ENCODE data around the gene EPHA10.

EPHA10 gene

DNA sequence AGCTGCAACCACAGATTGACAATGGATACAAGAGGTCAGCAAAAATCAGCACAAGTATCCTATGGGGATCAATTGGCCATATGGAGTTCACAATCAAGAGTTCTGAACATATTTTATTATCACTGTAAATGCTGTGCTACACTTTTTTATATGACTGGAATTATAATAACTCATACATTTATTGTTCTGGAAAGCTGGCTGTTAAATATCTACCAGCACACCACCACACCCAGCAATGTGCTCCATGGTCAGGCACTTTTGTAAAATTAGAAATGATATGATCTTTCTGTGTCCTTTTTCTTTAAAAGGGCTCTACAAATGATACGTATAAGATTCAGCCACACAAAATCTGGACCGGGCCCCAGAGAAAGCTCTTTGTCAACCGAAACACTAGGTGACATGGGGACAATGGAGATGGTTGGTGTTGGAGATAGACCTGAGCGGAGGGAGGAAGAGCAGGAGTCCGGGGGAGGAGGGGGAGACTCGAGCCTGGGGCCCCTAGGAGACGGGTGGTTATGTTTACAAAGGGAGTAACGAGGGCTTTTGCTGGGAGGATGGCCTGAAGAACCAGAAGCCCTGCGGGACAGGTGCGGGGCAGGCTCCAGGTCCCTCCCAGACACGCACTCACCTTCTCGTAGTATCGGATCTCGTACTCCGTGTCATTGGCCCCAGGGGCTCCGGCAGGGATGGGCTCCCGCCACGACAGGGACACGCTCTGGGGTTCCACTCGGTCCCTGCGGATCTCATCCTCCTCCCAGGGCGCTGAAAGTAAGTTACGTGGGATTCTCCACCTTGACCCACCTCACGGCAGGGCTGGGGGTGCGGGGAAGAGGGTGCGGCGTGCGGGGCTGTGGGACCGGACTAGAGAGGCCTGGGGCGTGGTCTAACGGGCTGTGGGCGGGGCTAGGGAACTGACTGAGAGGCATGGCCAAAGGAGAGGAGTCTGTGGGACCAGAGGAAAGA is 30.0 kb downstream of the EPHA10 start:
- DNase-seq (ENCODE audit: low read depth): no peak

DNA sequence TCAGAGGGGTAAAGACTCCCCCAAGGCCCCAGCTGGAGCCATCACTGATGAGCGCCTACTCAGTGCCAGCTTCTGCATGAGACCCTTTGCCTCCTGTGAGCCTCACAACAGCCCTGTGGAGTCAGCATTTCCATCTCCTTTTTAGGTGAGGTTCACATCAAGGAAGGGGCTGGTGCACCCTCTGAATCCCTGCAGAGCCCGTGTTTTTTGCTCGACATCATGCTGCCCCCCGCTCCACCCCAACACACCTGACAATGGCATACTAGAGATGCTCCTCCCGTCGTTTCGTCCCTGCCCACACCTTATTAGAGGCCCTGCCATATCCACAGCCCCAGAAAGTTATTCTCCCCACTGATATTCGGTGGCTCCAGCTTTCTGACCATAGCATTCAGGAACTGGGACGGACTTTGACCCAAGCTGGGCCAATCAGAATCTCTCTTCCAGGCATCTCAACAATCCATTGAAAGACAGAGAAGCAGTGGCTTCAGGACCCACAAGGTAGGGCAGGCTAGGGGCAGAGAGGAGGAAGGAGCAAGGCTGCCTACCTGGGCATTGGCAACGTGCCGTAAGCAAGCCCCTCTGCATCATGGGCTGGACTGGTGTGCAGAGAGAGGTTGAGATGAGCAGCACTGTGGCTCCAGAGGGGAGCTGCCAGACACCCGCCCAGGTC is 32.7 kb downstream of the EPHA10 start:
- DNase-seq (ENCODE audit: low read depth): no peak

DNA sequence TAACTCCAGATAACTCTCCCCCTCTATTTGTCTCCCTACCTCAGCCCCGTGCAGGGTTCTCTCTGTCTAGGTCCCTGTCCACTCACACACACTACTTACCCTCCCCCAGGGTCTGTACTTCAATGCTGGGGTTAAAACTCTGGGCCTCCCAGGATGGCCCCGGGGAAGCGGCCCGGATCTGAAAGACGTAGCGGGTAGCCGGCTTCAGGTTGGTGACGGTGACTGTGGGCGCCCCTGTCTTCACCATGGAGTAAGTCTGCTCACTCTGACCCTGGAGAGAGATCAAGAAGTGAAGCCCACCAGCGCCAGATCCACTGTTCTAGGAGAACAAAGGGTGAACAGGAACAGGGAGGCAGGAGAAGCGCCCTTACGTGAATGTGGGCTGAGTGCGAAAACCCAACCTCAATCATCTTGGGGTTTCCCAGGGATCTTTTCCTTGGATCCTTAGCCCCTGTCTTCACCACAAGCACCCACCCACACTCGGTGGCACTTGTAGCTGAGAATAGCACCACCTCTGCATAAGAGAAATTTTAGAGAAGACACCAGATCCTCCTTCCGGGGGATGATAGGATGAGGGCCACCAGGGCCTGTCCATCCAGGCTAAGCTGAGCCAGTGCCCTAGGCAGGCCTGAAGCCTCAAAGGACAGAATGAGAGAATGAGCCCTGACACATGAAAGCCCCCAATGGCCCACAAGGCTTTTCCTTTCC is 33.5 kb downstream of the EPHA10 start:
- DNase-seq (ENCODE audit: low read depth): no peak

DNA sequence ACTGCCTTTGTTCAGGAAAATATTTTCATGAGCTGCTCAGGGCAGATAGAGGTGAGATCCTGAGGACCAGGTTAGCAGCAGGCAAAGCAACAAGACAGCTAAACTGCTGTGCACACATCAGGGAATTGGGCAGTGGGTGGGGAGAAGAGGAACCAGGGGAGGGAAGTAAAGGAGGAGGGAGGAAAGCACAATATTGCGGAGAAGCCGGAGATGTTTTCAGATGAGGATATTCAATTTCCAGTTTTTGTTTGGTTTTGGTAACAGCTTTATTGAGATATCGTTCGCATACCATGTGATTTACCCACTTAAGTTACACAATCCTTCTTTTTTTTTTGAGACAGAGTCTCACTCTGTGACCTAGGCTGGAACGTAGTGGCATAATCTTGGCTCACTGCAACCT is 34.5 kb downstream of the EPHA10 start:
- no peak for DNase-seq (ENCODE audit: low read depth)

DNA sequence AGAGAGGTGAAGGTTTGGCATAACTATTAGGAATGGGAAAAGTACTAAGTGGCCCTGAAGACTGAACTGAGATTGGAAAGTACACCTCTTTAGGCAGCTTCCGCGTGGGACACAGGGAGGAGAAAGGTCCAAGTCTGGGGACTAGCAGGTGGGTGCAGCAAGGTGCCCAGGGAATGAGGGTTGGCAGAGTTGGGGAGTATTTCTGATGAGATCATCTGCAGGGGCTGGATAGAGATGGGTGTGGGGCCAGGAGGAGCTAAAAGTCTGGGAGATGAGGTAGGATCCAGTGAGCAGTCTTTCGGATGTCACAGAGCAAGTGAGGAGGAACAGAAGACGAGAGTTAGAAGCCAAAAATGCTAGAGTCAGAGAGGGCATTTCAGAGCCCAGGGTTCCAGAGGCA is 36.5 kb downstream of the EPHA10 start:
- DNase-seq (ENCODE audit: low read depth): no peak

DNA sequence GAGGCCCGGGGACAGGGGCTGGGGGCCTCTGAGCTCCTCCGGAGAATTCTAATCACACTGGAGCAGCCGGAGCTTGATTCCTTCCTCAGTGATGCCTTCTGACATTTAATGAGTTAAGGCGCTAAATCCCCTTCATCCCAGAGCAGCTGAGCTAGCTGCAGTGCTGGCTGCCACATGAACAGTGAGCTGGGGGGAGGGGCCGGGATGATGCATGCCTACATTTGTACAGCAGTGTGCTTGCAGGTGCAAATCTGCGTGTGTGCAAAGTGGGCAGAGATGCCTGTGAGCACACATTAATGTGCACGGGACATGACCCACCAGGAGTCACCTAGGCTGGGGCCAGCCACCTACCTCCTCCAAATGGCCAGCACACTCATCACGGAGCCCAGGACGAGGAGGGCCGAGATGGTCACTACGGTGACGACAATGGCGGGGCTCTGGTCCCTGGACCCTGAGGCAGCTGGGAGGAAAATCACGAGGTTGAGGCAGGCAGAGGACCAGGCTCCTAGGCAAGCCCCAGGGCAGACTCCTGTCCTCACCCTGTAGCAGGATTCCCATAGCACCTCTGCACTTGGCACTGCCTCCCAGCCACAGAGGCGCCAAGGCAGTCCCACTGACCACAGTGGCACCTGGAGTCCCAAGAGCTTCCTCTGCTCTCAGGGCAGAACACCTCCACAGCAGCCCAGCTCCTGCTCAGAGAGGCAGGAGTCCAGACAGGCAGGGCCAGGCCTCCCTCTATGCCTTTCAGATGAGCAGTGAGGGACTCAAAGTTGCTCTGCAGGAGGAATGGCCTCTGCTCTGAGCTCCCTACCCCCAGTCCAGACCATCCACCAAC is 38.0 kb downstream of the EPHA10 start:
- DNase-seq (ENCODE audit: low read depth): no peak

DNA sequence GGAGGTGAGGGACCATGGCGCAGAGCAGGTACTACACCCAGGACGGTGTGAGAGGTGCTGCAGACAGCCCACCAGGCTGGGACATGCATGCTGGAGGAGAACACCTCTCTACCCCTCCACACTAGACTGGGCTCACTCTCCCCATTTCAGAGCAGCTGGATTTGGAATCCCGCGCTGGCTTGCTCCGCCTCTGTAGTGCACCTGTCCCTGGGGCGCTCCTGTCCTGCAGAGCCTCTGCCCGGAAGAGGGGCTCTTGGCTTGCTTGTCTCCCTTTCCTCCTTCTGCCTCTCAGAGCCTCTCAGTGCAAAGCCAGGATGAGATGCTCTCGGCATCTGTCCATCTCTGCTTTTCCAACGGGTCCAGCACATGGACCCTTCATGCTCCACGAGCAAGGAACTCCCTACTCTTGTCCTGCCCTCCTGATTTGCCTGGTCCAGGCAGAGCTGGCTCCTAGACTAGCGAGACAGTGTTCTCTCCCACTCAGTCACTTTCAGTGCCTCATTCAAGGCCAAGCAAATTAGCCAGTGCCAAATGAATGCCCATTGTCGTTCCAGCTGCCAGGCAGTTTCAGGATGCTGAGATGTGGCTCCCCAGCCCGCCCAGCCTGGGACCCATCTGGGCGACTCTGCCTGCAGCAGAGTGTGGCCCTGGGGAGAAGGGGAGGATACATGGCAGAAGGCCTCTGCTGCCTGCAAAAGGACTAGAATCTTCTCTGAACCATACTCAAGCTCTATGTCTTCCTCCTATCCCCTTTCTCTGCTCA is 38.9 kb downstream of the EPHA10 start:
- DNase-seq (ENCODE audit: low read depth): no peak

DNA sequence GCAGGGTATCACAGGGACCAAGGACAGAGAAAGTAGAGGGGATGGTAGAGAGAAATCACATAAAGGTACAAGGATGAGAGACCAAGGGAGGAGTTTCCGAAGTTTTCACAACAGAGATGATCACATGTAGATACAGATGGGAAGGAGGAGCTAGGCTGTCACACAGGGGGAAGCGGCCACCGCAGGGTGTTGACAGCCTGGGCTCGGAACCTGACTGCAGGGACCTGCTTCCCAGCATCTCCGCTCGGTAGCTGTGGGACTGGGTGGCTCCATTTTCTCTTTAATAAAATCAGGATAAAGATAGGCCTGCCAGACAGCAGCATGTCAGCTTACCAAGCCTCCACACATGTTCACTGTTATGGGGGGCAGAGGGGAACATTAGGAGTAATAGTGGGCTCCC is 40.3 kb downstream of the EPHA10 start:
- no peak for DNase-seq (ENCODE audit: low read depth)

DNA sequence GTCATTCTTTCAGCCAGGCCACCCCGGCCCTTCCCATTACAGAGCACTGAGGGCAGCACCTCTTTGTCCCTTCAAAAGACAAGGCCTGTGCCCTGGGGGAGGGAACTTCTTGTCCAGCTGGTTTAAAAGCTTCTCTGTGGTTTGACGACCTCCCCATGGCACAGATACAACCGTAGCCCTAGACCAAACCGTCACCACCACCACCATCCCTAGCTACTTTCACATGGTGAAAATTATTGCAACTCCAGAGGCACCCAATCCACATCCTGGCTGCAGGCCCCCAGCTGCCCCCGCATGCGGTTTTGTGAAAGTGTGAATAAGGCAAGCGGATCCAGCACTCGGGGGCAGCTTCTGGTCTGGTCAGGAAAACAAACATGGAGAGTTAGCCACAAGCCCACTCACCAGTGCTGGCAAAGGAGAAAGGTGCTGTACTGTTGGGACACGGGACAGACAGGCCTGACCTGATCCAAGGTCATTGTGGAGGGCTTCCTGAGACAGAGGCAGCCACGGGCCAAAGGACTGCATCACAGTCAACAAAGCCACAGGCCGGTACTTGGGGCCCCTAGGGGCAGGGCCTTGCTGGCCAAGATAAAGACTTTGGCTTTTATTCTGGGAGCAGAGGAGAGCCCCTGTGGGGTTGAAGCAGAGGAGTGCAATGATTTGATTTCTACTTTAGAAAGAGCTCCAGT is 41.4 kb downstream of the EPHA10 start:
- no peak for DNase-seq (ENCODE audit: low read depth)

DNA sequence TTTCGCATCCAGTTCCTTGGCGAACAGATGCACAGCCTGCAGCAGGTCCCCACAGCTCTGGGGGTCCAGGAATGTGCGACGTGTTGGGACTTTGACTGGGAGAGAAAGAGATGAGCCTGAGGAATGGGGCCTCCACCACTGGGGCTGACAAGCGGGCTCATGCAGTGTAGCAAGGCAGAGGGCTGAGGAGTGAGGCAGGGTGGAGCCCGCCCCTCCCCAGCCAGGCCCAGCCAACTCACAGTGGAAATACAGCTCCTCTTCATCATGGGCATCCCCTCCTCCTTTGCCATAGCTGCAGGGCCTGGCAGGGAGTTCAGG is 41.9 kb downstream of the EPHA10 start:
- no peak for DNase-seq (ENCODE audit: low read depth)

DNA sequence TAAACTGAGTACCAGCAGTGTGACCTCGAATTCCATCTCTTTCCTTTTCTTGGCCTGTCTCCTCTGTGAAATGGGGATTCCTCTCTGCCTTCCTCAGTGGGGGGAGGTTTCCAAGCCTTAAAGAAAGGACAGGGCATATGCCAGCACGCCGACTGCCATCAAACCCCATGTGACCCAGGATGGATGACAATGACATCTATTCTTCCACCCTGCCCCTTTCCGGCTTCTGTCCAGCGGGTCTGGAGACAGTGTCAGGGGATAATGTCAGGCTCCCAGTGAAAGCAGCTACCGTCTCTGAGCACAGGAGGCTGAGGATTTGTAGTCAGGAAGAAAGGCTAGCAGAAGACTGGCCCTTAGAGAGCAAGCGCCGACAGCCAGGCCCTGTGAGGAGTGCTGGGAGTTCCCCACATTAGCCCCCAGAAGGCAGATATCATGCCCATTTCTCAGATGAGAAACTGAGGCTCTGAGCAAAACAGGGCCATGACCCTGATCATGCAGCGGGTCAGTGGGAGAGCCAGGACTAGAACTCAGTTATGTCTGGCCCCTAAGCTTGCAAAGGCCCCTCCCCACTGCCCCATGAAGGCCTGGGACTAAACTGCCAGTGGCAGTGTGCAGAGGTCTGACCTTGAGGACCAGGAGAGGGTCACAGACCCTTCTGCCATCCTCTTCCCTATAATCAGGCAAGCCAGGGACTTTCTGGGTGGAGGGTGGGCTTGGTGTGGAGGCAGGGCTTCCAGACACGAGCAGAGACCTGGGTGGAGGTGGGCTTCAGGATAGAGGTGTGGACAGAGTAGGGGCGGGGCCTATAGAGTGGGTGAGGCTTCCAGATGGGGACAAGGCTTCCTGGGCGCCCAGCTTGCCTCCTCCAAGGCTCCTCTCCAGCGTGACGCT is 42.5 kb downstream of the EPHA10 start:
- no peak for DNase-seq (ENCODE audit: low read depth)

DNA sequence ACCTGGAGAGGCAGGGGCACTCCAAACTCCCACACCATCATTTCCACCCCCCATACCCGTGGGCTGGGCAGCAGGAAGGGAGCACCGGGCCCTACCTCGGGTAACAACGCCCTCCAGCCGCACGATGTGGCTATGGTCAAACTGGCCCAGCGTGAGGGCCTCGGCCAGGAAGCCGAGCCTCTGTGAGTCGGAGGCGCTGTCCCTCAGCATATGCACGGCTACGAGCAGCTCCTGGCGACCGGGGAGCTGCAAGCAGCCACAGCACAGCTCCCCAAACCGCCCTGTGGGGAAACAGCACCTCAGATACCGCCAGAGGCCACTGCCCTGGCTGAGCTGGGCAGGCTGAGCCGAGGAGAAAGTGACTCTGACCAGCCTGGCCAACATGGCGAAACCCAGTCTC is 43.4 kb downstream of the EPHA10 start:
- DNase-seq (ENCODE audit: low read depth): no peak

DNA sequence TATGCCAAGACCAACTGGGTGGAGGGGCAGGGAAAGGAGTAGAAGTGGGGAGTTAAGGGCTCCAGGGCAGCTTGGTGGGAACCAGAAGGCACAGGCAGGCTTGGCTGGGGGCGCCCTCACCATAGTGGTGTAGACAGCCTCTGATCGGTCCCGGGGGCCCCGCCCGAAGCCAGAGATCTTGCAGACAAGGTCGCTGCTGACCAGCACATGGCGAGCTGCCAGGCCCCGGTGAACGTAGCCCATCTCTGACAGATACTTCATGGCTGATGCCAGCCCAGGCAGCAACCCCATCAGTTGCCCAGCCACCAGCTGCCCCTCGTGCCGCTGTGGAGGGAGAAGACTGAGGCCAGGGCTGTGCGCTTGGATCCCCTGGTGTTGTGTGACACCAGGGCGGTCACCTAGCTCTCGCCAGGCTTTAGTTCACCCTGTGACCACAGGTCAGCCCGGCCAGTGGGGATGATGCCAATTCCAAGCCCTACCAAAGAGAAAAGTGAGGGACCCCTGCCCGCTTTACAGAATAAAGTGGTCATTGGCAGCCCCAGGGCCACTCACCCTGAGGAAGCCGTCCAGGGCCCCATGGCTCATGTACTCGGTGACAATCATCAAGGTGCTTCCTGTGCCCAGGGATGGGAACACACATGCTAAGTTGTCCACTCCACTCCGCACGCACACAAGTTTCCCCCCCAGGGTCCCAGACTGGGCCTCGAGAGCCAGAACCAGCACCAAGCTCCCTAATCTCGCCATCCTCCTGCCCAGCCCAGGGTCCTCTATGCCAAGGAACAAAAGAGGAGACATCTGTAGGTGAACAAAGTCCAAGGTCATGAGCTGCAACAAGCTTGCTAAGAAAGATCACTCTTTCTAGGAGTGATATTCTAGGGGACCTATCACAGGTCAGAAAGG is 44.4 kb downstream of the EPHA10 start:
- DNase-seq (ENCODE audit: low read depth): no peak

DNA sequence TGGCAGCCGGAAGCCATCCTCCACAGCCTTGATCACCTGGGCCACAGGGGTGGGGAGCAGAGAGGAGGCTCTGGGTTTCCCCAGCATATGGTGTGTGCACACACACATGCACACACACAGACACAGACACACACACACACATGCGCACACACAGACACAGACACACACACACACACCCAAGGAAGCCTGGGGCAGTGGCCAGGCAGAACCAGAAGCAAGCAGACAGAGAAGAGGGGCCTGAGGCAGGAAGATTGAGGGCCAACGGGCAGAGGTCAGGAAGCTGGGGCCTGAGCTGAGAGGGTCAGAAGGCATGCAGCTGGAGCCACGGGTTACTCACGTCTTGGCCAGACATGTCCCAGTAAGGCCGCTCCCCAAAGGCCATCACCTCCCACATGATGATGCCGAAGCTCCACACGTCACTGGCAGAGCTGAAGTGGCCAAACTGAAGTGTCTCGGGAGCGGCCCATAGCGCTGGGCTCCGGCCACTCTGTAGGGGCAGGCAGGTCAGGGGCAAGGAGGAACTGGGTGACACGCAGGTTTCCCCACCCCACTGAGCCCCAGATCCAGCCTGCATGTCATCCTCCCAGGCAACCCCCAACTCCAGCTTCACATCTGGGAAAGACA is 45.2 kb downstream of the EPHA10 start:
- DNase-seq (ENCODE audit: low read depth): no peak

DNA sequence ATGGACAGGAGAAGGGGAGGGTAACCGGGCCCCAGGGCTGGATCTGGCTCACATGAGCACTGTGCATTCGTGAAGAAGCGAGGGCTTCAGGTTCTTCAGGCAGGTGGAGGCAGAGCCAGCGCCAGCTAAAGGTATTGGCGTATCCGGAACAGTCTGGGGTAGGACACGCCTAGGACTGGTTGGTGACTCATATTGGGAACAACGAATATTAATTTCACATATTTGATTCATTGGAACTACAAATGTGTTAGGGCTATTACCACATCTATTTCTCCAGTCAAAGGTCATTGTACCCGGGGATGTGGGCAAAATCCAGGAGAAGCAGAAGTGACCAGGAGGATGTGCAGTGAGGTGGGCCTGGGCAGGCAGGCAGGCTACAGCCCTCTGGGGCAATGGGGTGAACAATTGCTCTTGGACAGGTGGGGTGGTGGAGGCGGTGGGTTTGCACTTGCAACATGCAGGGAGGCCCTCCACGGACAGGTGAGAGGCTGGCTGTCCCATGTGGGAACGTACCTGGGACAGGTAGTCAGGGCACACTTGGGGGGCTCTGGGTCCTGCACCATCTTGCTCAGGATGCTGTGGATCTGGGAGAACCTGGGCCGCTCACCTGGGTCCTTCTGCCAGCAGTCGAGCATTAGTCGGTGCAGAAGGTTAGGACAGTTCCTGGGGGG is 45.9 kb downstream of the EPHA10 start:
- no peak for DNase-seq (ENCODE audit: low read depth)

DNA sequence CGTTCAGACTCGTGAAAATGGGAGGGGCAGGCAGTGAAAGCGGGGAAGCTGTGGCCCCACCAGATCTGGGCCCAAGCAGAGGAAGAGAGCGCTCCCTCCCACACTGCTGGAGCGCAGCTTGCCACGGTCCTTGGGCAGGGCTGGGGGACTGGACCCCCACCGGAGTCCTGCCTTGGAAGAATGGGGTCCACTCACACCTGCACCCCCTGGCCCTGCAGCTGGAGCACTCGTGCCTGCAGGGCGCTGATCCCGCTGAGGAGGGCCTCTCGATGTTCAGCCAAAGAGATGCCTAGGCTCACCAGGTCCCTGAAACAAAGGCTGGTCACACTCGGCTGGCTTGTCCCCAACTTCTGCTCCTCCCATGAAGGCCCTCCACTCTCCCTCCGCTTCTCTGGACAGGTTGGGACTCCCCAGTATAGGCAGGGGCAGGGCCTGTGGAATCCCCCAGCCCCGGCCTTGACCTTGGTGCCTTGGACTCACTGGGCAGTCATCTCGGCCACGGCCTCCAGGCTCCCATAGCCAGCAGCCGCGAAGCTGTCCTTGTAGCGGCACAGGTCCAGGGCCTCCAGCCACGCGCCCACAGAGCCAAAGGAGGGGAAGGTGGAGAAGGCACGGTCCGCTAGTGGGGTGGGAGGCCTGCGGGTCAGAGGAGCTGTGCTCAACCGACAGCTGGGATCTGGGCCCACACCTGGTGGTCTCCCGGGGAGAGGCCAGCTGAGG is 46.6 kb downstream of the EPHA10 start:
- DNase-seq (ENCODE audit: low read depth): no peak

DNA sequence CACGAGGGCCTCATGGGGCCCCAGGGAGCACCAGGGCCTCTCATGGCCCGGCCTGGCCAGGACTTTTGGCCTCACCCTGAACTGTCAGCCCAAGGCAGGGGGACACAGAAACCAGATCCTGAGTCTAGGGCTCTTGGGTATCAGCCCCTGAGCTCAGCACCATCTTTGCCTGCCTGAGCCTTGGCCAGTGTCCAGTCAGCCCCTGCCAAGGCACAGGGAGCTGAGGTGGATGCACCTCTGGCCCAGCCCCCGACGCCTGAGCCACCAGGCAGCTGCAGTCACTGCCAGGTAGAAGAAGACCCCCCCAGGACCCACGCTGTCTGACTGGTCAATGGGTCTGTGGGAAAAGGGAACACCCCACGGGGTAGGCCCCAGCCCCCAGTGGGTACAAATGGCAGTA is 47.3 kb downstream of the EPHA10 start:
- no peak for DNase-seq (ENCODE audit: low read depth)

Measured in fibroblast of gingiva (primary cell).